22Rv1 (cell line): Measurements from ENCODE around the gene RALGAPA1.

Experiments used
- CTCF ChIP-seq: fragments of 450-650 bp; IDR thresholded peaks from 2 replicates; pipeline ENCODE4 v1.5.1; 2017; ENCODE audit warnings: mild to moderate bottlenecking
- ZFX ChIP-seq: fragments of 450-650 bp; IDR thresholded peaks from 2 replicates; pipeline ENCODE4 v1.6.1; 2017; ENCODE audit warnings: antibody characterized with exemption, borderline replicate concordance

GRCh38 chr14:35741345-35742031, 67.6 kb downstream of the RALGAPA1 start:
- TF ChIP-seq CTCF: no peak
- TF ChIP-seq ZFX: no peak
